Measurements from ENCODE around the gene ATN1. TPM values are rescaled to one million over a fixed set of nuclear protein-coding genes. Genes with fewer than 3 reads are reported as not detected.

ATN1 gene
- total RNA-seq, 1 experiment from 2014 or later, result 126 TPM

DNA sequence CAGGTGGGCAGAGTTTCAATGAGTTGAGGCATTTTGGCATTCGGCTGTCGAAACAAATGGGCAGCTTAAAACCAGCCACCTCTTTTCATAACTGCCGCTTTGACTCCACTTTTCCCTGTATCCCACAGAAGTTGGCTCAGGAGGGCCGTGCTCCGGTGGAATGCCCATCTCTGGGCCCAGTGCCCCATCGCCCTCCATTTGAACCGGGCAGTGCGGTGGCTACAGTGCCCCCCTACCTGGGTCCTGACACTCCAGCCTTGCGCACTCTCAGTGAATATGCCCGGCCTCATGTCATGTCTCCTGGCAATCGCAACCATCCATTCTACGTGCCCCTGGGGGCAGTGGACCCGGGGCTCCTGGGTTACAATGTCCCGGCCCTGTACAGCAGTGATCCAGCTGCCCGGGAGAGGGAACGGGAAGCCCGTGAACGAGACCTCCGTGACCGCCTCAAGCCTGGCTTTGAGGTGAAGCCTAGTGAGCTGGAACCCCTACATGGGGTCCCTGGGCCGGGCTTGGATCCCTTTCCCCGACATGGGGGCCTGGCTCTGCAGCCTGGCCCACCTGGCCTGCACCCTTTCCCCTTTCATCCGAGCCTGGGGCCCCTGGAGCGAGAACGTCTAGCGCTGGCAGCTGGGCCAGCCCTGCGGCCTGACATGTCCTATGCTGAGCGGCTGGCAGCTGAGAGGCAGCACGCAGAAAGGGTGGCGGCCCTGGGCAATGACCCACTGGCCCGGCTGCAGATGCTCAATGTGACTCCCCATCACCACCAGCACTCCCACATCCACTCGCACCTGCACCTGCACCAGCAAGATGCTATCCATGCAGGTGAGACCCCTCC is 10.8 kb downstream of the ATN1 start:
- Histone ChIP-seq H3K4me1 (peaks cover 17% of the 10 kb centered on the region), H3K27me3 (replicated peaks; ENCODE audit: control insufficient read depth, insufficient read depth, low read length) (no peaks in the 10 kb centered on the region), H3K9me3 (no peaks in the 10 kb centered on the region), H3K4me3 (ENCODE audit: low read depth, low read length) (peak overlapping the region; percentile 55), H3K36me3 (ENCODE audit: control insufficient read depth, insufficient read depth, low read length) (peaks cover 12% of the 10 kb centered on the region)
- Mint-ChIP-seq H3K4me1 (ENCODE audit: low read depth, unreplicated experiment) (peaks cover 31% of the 10 kb centered on the region), H3K9me3 (ENCODE audit: unreplicated experiment) (no peaks in the 10 kb centered on the region), H3K27me3 (ENCODE audit: insufficient read depth, unreplicated experiment) (peaks cover 3% of the 10 kb centered on the region), H3K36me3 (ENCODE audit: insufficient read depth, unreplicated experiment) (peaks cover 98% of the 10 kb centered on the region), H3K27ac (ENCODE audit: unreplicated experiment) (peak overlapping the region; percentile 92), H3K4me3 (ENCODE audit: unreplicated experiment) (peak overlapping the region; percentile 73)
- intact Hi-C loops (cut with micrococcal nuclease; ENCODE audit: unreplicated experiment), result loop anchor here (1.0 kb wide), 2 partner anchors 14 to 69 kb away; no protein-coding TSS in a partner anchor
- POLR2A ChIA-PET, result interaction anchor here (0.6 to 1.3 kb wide), 18 partner anchors 8 to 759 kb away, joined by 3 to 20 read pairs (median 5); partner anchors contain the start of genes ATN1, CDCA3, SPSB2 and USP5
- TF ChIP-seq, protein P1, sequence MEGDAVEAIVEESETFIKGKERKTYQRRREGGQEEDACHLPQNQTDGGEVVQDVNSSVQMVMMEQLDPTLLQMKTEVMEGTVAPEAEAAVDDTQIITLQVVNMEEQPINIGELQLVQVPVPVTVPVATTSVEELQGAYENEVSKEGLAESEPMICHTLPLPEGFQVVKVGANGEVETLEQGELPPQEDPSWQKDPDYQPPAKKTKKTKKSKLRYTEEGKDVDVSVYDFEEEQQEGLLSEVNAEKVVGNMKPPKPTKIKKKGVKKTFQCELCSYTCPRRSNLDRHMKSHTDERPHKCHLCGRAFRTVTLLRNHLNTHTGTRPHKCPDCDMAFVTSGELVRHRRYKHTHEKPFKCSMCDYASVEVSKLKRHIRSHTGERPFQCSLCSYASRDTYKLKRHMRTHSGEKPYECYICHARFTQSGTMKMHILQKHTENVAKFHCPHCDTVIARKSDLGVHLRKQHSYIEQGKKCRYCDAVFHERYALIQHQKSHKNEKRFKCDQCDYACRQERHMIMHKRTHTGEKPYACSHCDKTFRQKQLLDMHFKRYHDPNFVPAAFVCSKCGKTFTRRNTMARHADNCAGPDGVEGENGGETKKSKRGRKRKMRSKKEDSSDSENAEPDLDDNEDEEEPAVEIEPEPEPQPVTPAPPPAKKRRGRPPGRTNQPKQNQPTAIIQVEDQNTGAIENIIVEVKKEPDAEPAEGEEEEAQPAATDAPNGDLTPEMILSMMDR (IDR thresholded peaks at IDR 0.05; ENCODE audit: insufficient read depth in 1 of 2, low read depth in 1 of 2, low read length in 1 of 2, severe bottlenecking in 1 of 2, unreplicated experiment in 1 of 2), result no peak
- DNase-seq, result no peak
- CTCF ChIA-PET, result interaction anchor here (0.6 to 3.0 kb wide), 17 partner anchors 8 to 737 kb away, joined by 3 to 56 read pairs (median 8); partner anchors contain the start of genes ATN1, CDCA3, GAPDH and SPSB2
- TSS peak; percentile 18 for BruUV-seq (replicated peaks)

DNA sequence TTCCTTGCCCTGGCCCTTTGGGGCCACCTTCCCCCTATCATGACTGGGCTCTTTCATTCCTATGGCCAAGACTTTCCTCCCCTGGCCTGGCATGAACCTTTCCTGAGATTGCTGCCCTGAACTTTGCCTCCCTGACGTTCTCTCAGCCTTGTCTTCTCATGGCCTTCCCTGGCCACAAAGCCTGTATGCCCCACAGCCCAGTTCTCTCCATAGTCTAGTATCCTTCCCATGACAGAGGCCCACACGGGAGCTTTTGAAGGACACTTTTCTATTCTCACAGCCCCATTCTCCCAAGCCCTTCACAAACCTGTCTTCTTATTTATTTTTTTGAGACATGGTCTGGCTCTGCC is 11.4 kb downstream of the ATN1 start:
- DNase-seq, result no peak
- no peak overlapping the region for H3K4me3 ChIP-seq (ENCODE audit: low read depth, low read length)
- Mint-ChIP-seq H3K27ac (ENCODE audit: unreplicated experiment) (peak overlapping the region; percentile 54), H3K27me3 (ENCODE audit: insufficient read depth, unreplicated experiment) (peaks cover 4% of the 10 kb centered on the region), H3K4me1 (ENCODE audit: low read depth, unreplicated experiment) (peaks cover 36% of the 10 kb centered on the region), H3K36me3 (ENCODE audit: insufficient read depth, unreplicated experiment) (peaks cover 98% of the 10 kb centered on the region), H3K4me3 (ENCODE audit: unreplicated experiment) (peak overlapping the region; percentile 57), H3K9me3 (ENCODE audit: unreplicated experiment) (no peaks in the 10 kb centered on the region)
- CTCF ChIA-PET, result interaction anchor here (1.5 to 3.0 kb wide), 3 partner anchors 12 to 70 kb away, joined by 5 to 56 read pairs (median 37); partner anchors contain the start of genes ATN1 and SPSB2
- no TSS peak for BruUV-seq (replicated peaks)
- TF ChIP-seq, protein P1 (IDR thresholded peaks at IDR 0.05; ENCODE audit: insufficient read depth in 1 of 2, low read depth in 1 of 2, low read length in 1 of 2, severe bottlenecking in 1 of 2, unreplicated experiment in 1 of 2), result no peak
- no peaks in the 10 kb centered on the region for H3K27me3 ChIP-seq (replicated peaks; ENCODE audit: control insufficient read depth, insufficient read depth, low read length)
- H3K4me1 ChIP-seq, result peaks cover 17% of the 10 kb centered on the region
- H3K36me3 ChIP-seq (ENCODE audit: control insufficient read depth, insufficient read depth, low read length), result peaks cover 11% of the 10 kb centered on the region
- H3K9me3 ChIP-seq, result no peaks in the 10 kb centered on the region
- intact Hi-C loops (cut with micrococcal nuclease; ENCODE audit: unreplicated experiment), result no loop called here
- POLR2A ChIA-PET, result interaction anchor here (0.8 kb wide), 1 partner anchor 13 kb away, joined by 3 read pairs; no protein-coding TSS in a partner anchor

DNA sequence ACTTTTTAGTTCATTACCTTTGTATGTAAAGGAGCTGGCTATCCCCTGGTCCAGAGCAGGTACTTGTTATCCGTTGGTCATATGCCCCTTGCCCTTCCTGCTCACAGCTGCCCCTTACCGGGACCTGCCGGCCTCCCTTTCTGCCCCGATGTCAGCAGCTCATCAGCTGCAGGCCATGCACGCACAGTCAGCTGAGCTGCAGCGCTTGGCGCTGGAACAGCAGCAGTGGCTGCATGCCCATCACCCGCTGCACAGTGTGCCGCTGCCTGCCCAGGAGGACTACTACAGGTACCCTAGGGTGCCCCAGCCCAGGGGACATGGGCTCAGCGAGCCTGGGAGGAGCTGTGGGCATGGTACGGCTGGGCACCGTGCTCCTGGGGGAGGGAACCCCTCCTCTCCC is 13.5 kb downstream of the ATN1 start:
- H3K4me1 Mint-ChIP-seq (ENCODE audit: low read depth, unreplicated experiment), result peaks cover 41% of the 10 kb centered on the region
- peaks cover 96% of the 10 kb centered on the region for H3K36me3 Mint-ChIP-seq (ENCODE audit: insufficient read depth, unreplicated experiment)

More for the DNA sequence above, 13.5 kb downstream of the ATN1 start:
- no peak for DNase-seq
- TF ChIP-seq, protein P1 (IDR thresholded peaks at IDR 0.05; ENCODE audit: insufficient read depth in 1 of 2, low read depth in 1 of 2, low read length in 1 of 2, severe bottlenecking in 1 of 2, unreplicated experiment in 1 of 2), result no peak
- Histone ChIP-seq H3K36me3 (ENCODE audit: control insufficient read depth, insufficient read depth, low read length) (peaks cover 4% of the 10 kb centered on the region; the same call in 1 of the 2 replicates), H3K27me3 (replicated peaks; ENCODE audit: control insufficient read depth, insufficient read depth, low read length) (no peaks in the 10 kb centered on the region), H3K4me1 (peaks cover 27% of the 10 kb centered on the region), H3K4me3 (ENCODE audit: low read depth, low read length) (no peak overlapping the region), H3K9me3 (no peaks in the 10 kb centered on the region)
- POLR2A ChIA-PET, result no interaction called here
- peak overlapping the region; percentile 54 for H3K27ac Mint-ChIP-seq (ENCODE audit: unreplicated experiment)
- CTCF ChIA-PET, result no interaction called here
- no peaks in the 10 kb centered on the region for H3K9me3 Mint-ChIP-seq (ENCODE audit: unreplicated experiment)
- H3K27me3 Mint-ChIP-seq (ENCODE audit: insufficient read depth, unreplicated experiment), result peaks cover 4% of the 10 kb centered on the region
- no TSS peak for BruUV-seq (replicated peaks)
- intact Hi-C loops (cut with micrococcal nuclease; ENCODE audit: unreplicated experiment), result no loop called here
- H3K4me3 Mint-ChIP-seq (ENCODE audit: unreplicated experiment), result no peak overlapping the region
